Measurements from ENCODE around the gene GAD1.

GAD1 gene

DNA sequence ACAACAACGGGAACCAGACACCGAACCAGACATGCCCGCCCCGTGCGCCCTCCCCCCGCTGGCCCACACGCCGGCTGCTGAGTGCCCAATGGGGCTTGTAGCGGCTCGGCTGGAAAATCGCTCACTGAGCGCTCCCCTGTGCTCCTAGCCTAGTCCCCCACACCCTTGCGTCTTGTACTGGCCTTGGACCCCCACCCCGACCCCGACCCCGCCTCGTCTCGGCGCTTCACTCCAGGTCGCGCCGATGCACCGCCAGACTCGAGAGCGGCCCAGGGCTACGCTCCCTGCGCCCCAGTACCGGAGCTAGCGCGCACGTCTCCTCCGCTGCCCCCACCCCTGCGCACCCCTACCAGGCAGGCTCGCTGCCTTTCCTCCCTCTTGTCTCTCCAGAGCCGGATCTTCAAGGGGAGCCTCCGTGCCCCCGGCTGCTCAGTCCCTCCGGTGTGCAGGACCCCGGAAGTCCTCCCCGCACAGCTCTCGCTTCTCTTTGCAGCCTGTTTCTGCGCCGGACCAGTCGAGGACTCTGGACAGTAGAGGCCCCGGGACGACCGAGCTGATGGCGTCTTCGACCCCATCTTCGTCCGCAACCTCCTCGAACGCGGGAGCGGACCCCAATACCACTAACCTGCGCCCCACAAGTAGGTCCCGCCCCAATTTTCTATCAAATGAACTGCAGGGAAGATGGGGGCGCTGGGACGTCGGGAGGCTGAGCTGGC lies 1.5 kb downstream of the GAD1 start:
- DNase-seq, result no peak

DNA sequence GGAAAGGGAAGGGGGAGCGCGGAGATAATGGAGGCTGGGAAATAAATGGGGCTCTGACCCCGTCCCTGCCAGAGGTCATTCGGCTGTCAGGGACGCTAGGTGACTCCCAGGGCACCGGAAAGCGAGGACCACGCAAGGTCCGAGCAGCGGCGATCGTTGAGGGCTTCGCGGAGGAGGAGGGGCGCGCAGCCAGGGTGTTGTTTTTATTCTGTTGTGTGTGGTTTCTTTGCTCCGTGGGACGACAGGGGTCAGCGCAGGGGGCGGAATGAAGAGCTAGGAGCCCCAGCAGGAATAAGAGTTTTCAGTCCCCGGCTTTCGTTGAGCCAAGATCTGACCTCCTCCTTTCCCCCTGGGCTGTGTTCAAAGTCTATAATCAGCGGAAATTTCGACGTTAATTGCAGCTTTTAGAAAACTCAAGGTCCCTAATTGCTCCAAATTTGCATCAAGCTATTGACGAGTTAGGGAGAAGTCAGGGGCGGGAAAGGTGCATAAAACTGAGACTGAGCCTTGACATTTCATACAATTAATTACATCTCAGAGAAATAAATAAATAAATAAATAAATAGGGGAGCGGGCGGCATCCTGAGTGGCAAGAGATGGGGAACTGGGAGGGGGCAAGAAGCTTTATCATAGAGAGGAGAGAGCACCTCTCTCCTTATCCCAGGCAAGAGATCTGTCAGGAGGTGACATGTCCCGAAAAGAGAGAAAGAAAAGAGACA lies 2.2 kb downstream of the GAD1 start:
- no peak for DNase-seq

DNA sequence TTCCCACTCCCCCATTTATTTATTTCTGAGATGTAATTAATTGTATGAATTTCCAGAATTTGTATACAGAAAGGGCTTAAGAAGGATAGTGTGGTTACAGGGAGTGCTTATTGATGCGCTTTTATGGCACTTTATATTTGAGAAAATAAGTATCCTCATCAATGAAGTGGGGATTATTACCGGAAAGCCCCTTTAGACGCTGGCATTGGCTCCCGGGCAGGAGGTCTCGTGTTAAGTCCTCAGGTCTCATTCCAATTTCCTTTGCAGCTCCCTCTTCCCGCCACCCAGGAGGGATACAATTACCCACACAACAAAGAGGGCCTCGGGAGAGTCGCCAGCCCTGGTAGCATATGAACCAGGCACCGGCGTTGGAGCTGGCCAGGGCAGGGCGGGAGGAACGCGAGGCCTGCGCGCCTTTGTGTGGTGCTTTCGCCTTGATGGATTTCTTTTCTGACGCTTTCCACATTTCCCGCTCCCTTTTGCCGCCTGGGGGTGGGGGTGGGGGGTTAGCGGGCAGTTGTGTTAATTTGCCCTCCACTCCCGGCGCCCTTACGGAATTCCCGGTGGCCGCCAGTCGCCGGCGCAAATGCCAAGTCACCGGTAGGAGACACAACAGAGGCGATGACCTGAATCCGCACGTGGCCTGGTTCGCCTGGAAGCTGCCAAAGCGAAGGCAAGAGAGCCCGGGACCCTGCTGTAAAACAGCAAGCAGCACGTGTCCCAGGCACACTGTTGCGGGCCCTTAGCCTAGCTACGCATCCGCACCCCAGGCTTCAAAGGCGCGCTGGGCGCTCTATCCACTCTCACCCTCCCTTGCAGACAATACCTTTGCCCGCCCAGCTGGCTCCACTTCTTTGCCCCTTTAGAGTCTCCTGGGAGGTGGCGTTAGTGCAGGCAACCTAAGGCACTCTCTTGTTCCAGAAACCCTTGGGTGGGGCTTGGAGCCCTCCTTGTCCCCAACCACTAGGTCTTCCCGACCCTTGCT lies 3.3 kb downstream of the GAD1 start:
- DNase-seq, result no peak

- DNase-seq, result no peak
Observed at GRCh38 chr2:170820757-170821530, 4.3 kb downstream of the GAD1 start.

GRCh38 chr2:170821531-170822289 lies 5.0 kb downstream of the GAD1 start:
- no peak for DNase-seq

GRCh38 chr2:170822290-170823087 lies 5.8 kb downstream of the GAD1 start:
- DNase-seq, result peak in 1 of 4 experiments; percentile 16

GRCh38 chr2:170823088-170823897 lies 6.6 kb downstream of the GAD1 start:
- DNase-seq, result no peak

DNA sequence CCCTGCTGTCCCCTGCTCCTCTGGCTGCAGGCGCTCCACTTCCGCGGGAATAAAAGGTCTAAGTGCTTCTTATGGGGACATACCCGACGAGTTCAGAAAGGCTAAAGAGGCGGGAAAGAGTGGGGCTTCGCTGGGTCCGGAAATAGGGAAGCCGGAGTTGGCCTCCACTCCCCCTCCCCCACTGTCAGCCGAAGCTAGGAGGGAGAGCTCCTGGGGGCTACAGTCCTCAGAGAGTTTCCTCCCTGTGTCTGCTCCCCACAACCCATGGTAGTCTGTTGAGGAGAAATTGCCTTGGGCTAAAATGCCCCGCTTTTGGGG lies 7.2 kb downstream of the GAD1 start:
- no peak for DNase-seq

DNA sequence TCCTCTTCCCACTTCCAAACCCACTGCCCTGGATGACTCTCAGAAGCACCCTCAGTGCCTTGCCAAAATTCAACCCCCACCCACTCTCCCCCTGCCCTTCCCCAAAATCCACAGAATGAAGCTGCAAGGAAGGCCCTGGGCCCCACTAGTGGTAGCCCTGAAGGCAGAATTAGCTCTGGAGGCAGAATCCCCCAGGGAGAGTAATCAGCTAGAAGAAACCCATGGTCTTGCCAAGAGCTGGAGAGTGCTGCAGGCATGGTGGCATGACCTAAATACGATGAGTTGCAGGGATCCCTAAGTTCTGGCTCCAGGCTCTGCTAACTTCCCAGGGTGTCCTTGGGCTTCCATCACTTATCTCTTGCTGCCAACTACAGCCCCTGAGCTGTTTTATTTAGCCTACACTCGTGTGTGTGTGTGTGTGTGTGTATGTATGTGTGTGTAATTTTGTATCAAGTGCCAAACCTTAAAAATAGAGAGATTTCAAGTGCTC lies 7.9 kb downstream of the GAD1 start:
- DNase-seq, result no peak

GRCh38 chr2:170827841-170828532 lies 11.3 kb downstream of the GAD1 start:
- no peak for DNase-seq

- DNase-seq, result no peak
Observed at GRCh38 chr2:170828533-170828916, 11.8 kb downstream of the GAD1 start.

- DNase-seq, result no peak
Observed at GRCh38 chr2:170829036-170829435, 12.3 kb downstream of the GAD1 start.

- DNase-seq, result no peak
Observed at GRCh38 chr2:170830166-170830565, 13.5 kb downstream of the GAD1 start.

- DNase-seq, result no peak
Observed at GRCh38 chr2:170831115-170831514, 14.4 kb downstream of the GAD1 start.

DNA sequence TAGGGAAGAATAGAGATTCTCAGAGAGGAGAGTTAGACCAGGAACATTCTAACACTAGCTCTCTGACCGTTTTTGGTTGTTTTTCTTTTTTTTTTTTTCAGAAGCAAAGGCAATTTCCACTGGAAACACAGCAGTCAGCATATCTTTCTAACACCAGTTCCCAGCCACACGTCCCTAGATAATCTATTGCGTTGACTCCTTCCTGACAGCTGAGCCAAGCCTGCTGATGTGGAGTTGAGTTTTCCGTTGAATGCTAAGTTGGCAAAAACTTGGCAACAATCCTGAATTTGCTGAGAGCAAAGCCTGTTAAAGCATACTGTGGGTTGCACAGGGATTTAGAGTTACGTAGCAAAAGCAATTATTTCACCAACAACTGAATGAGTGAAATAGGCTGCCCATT lies 19.3 kb downstream of the GAD1 start:
- no peak for DNase-seq

DNA sequence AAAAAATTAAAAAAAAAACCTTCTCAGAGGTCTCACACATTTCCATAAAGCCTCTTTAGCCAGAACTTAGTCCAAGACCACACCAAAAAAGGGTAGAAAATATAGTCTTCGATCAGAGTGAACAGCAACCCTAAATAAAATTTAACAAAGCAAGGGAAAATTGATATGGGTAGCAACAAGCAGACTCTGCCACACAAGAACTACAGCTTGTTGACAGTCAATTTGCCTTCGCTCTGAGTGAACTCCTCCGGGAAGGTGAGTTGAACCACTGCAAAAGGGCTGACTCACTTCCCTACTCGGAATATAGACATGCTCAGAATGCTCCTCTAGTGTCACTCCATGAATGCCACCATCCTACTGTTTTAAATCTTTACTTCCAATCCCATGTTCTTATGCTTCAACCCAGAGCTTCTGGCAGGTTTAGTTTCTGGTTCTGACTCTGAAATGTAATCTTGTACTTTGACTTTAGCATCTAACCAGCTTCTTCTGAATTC lies 24.1 kb downstream of the GAD1 start:
- no peak for DNase-seq

DNA sequence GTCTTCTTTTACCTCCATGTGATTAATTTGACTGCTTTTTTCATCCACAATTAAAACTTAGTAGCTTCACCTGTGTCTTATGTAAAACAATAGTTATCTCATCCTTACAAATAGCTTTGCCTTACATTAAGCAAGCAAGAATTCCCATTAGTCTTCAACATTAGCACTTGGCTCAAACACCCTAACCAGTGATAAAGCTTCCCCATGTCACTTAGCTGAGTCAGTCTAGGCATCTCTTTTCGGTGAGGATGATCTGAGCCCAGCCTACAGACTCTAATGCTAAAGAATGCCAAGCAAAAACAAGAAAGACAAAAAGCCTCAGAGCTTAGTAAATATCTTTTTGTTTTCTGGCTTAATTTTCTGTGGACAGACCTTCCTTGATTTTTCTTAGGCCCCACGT lies 26.1 kb downstream of the GAD1 start:
- no peak for DNase-seq

DNA sequence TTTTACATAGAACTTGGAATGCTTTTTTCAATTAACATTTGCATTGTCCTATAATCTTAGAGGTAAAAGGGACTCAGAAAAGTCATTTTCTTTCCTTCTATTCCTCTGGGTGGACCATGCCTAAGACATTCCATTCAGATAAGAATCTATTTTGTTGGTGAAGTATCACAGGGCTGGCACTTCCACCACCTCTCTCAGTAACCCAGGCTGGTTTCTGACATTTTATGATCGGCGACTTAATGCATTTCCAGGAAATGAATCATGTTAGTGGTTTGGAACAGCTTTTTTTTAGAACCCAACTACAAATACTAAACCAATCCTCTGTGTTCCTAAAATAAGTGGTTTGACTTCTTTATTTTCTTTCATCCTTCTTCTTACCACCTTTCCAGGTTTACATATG lies 27.0 kb downstream of the GAD1 start:
- DNase-seq, result no peak

DNA sequence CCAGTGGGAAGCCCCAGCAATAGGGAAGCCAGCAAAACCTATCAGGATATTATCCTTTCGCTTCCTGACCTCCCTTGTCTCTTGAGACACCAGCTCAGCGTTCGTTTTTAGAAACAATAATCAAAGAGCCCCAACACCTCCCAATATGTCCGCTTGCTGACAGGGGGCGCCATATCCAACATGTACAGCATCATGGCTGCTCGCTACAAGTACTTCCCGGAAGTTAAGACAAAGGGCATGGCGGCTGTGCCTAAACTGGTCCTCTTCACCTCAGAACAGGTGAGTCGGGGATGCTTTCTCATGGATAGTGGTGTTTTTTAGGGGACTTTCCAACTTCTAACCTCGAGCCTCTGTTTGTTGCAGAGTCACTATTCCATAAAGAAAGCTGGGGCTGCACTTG lies 28.7 kb downstream of the GAD1 start:
- DNase-seq, result no peak
